NCI-H1436 (cell line): Measurements from ENCODE around the gene PRPS1.
"Not testable (repeated sequence)": the region's sequence is repeated elsewhere in the genome, so short reads cannot be mapped to it uniquely, and the experiment has no call there.

Experiments
- DNase-seq: peaks from one replicate; lab custom pipeline; 2025; lab: John Stamatoyannopoulos, UW

Gene PRPS1

DNA sequence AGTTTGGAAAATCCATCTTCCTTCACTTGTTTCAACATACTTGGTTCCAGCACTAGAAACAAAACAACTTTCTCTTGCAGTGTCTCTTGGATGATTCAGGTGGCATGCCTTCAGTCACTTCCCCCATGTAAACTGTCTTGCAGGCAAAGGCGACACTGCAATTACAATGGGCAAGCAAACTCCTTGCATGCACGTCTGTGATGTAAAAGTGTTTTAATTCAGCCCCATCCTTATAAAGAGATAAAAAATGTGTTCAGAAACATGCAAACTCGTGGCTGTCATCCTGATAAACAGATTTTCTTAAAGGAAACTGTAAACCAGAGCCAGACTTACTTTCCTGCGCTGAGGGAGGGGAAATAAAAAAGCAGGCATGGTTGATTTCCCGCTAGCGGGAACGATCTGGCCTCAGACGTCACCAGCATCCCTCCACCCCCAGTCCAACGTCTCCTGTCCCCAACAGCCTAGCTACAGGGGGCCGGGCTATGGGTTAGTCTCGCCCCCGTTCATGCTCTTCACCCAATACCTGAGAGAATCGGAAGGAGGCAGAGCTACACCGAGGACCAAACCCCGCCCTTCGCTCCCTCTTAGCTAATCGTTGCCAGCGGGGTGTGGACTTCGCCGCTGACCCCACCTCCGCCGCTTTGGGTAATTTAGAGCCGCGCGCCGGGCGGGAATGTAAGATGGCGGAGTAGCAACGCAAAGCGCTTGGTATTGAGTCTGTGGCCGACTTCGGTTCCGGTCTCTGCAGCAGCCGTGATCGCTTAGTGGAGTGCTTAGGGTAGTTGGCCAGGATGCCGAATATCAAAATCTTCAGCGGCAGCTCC is at the start of gene PRPS1:
PRPS1 (plus strand) TSS at position 673 of the 824 bp plus-strand sequence; CDS start at position 792, 119 bp downstream.
- DNase-seq, result peak; percentile 99

GRCh38 chrX:107579956-107580355 is 48.4 kb upstream of the PRPS1 start:
- DNase-seq, result no peak

DNA sequence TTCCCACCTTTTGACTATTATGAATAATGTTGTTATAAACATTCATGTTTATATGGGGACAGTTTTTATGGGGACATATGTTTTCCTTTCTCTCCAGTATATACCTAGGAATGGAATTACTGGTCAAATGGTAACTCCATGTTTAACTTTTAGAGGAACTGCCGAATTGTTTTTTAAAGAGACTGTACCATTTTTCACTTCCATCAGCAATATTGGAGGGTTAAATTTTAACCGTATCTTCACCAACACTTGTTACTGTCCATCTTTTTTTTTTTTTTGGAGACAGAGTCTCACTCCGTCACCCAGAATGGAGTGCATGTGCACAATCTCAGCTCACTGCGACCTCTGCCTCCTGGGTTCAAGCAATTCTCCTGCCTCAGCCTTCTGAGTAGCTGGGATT is 46.4 kb upstream of the PRPS1 start:
- DNase-seq, result no peak

- no peak for DNase-seq
Observed at GRCh38 chrX:107589243-107589642, 39.1 kb upstream of the PRPS1 start.

- no peak for DNase-seq
Observed at GRCh38 chrX:107596651-107597050, 31.7 kb upstream of the PRPS1 start.

DNA sequence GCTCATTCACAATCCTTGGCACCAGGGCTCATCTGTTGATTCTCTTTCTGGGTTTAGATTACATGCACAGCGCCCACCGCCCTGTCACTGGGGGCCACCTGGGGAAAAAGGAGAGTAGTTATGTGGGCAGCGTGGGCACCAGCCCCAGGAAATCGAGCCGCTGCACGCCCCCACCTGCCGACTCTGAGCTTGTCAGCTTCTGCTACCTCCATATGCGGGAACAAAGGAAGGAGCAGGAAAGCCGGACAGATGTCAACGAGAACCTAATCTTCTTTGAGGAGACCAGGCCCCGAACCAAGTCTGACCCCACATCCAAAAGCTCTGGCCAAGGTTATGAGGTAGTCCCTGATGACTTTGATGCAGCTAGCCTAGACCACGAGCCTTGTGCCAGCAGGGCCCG is 31.0 kb upstream of the PRPS1 start:
- no peak for DNase-seq

GRCh38 chrX:107597791-107598190 is 30.5 kb upstream of the PRPS1 start:
- no peak for DNase-seq

- no peak for DNase-seq
Observed at GRCh38 chrX:107599450-107599861, 28.9 kb upstream of the PRPS1 start.

DNA sequence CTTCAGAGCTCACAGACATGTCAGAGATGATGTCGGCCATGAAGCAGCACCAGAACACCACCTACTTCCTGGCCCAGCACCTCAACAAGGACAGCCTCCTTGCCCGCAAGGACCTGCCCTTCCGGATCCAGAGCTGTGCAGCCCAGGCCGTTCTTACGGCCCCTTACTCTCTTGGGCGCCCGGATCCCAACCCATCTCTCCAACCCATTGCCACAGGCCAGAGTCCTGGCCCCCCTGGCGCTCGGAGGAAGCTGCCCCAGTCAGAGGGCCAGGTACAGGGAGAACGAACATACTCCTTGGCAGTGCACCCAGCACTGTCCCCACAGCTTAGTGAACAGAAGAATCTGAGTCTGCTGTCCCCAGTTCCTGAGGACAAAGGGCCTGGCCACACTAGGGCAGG is 27.9 kb upstream of the PRPS1 start:
- no peak for DNase-seq

DNA sequence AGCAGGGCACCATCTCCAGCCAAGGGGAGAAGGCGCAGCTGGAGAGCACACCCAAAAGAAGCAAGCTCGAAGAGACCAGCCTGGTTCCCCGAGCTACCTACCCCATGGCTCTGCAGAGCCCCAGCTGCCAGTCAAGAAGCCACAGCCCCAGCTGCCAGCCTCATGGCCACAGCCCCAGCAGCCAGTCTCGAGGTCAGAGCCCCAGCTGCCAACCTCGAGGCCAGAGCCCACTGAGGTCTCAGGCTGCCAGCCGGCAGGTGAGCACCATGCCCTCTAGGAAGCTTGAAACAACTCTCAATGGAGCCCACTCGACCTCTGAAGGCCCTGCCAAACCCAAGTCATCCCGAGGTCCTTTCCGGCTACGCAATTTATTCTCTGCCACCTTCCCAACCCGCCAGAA is 27.0 kb upstream of the PRPS1 start:
- no peak for DNase-seq

DNA sequence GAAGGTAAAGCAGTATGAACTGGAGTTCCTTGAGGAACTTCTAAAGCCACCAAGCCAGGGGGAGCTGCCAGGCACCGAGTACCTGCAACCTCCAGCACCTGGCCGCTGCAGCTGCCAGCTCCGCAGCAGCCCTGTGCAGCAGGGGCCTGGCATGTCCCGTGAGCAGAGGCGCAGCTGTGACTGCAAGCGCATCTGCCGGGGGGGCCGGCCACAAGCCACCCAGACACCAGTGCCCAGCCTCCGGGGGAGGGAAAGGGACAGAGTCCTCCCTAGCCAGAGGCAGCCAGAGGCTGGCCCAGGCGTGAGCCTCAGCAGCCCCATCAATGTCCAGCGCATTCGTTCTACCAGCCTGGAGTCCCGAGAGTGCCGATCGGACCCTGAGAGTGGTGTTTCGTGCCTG is 26.6 kb upstream of the PRPS1 start:
- DNase-seq, result no peak

DNA sequence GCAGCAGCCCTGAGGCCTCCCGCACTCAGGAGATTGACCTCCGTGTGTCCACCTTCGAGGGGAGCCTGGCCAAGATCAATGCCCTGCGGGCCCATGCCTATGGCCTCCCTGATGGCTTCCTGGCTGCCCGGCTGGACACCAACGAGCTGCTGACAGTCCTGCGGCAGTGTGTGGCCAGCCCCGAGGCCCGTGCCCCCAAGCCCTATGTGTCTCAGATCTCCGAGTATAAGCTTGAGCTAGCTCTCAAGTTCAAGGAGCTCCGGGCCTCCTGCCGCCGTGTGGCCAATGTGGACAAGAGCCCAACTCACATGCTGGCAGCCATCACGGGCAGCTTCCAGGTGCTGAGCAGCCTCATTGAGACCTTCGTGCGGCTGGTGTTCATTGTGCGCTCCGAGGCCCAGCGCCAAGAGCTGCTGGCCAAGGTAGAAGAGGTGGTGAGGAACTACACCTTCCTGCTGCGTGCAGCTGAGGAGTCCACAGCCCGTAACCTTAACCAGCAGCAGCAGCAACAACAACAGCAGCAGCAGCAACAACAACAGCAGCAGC is 25.5 kb upstream of the PRPS1 start:
- no peak for DNase-seq

DNA sequence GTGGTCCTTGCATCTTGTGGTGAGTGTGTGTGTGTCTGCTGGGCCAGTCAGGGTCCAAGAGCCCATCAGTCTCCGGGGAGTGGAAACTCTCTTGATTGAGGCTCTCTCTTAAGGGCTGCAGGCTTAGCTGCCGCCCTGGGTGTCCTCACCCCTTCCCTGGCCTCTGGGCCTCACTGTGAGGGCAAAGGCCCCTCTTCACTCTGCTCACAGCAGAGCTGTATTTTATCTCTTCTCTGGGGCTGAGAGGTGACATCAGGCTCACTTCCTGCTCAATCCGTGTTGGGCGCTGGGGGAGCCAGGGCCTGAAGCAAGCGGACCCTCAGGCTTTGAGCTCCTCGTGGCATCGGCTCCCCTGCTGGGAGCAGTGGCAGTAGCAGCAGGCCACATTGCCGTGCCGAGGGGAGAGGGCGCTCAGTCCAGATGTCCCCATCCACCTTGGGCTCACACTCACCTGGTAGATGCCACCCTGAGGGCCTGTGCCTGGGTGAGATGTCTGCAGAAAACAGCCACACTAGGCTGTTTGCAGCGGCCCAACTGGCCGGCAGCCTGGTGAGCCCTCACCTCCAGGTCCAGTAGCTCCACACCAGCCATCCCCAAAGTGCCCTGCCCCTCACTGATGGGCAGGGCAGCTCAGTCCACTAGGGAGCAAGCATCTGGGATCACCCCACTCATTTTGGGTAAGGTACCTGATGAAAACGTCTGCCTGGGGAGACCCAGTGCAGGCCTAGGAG is 24.7 kb upstream of the PRPS1 start:
- no peak for DNase-seq

GRCh38 chrX:107609061-107609460 is 19.2 kb upstream of the PRPS1 start:
- DNase-seq, result not testable (repeated sequence)

DNA sequence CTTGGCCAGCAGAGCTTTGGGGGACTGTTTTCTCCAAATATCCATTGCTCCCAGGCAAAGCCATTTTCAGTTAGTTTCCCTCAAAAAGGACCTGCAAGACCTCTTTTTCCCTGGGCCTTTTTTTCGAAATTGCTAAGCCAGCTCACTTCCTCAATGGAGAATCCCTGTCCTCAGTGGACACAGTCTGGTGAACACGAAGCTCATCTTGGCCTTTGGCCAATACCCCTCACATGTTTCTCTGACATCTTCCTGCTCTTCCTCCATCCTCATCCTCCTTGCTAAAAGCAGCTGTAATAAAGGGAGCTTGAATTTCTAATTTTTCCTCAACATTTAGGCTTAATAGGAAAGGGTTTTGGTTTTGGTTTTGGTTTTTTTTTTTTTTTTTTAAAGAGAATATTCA is 17.6 kb upstream of the PRPS1 start:
- DNase-seq, result no peak

DNA sequence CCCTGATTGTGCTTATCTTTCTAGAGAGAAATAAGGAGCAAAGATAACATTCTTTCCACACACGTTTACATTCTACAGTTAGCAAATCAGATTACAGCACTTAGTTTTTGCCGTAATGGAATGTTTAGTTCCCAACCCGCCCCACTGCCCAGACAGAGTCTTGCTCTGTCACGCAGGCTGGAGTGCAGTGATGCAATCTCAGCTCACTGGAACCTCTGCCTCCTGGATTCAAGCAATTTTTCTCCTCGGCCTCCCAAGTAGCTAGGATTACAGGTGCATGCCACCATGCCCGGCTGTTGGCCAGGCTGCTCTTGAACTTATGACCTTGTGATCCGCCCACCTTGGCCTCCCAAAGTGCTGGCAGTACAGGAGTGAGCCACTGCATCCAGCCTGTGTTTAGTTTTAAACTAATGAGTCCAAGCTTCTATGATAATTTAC is 8.4 kb upstream of the PRPS1 start:
- DNase-seq, result no peak

DNA sequence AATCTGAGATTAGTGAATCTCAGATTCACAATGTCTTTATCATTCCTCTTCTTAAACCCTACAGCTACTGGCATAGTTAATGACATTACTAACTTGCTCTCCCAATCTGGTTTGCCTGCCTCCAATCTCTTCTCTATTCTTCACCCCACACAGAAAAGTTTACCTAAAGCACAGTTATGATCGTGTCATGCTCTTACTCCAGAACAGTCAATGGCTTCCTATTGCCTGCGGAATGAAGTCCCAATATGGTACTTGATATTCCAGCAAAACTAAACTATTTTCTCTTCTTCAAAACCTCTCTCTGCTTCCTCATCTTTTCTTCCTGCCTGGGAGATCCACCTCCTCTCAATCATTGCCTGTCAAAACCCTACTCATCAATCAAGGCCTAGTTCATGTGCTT is 3.4 kb upstream of the PRPS1 start:
- DNase-seq, result no peak

DNA sequence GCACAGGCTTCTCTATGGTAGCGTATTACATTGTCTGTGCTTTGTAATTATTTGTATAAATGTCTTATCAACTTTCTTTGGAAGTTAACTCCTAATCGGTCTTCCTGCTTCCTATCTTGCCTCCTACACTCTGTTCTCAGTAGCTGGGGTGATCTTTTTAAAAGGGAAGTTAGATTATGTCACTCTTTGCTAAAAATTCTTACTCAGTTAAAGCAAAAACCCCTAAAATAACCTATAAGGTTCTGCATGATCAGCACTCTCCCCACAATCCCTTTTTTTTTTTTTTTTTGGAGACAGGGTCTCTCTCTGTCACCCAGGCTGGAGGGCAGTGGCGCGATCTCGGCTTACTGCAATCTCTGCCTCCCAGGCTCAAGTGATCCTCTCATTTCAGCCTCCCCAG is 2.6 kb upstream of the PRPS1 start:
- no peak for DNase-seq

- DNase-seq, result no peak
Observed at GRCh38 chrX:107626481-107626880, 1.8 kb upstream of the PRPS1 start.

- no peak for DNase-seq
Observed at GRCh38 chrX:107626916-107627315, 1.4 kb upstream of the PRPS1 start.

DNA sequence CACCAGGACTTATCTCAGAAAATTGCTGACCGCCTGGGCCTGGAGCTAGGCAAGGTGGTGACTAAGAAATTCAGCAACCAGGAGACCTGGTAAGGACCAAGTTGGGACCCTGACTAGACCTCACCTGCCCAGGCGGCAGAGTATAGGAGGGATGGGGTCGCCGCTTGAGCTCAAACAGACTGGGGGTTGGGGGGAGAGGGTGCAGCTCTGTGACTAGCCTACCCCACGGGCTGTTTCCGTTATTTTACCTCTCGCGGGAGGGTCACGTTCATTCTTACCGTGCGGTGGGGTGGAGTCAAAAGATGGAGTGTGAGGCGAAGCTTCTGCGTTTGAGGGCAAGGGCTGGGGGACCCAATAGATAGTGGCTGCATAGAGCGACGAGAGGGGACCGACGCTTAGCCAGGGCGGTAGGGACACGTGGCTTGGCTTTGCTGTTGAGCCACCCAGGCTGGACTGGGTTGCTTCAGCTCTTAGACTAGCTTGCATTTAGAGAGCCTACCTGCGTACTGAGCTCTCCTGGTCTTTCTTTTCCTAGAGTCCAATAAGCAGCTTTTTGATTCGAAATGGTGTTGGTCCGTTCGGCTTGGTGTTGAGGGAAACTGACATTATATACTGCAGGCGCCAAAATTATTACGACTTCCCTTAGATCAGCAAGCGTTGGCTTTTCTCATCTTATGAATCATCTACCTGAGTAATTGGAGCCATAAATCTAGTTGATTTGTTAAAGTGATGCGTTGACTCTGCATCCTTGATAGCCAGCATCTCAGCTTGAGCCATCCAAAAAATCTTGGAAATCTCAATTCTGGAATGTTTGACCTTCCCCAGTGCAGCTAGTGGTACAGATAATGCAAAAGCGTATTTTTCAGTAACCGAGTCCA is 591 bp downstream of the PRPS1 start:
- DNase-seq, result peak; percentile 36

DNA sequence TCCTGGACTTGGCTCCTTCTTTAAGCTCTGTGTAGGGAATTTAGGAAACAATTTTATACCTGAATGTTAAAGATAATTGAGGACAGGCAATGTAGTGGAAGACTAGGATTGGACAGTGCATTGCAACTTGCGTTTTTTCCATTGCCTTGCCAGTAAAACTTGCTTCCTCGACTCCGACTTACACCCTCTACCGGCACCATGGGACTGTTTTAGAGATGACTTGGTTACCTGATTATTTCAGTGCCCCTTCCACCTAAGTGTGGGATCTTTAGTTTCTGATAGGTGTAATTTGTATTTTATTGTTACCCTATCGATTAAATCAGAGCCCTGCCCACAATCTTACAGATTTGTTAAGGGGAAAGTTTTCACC is 1.2 kb downstream of the PRPS1 start:
- no peak for DNase-seq
